Stimulated activated CD4-positive, alpha-beta T cell treated with anti-CD3 and anti-CD28 coated beads, Interleukin-4, amount 100 ng/mL, for 1 hour (primary cell): ENCODE data around the gene HCLS1.
"Not testable (repeated sequence)": the region's sequence is repeated elsewhere in the genome, so short reads cannot be mapped to it uniquely, and the experiment has no call there.

Source experiments
- DNase-seq: peaks from one replicate; pipeline ENCODE4 v3.0.0-alpha.2; 2020

HCLS1 gene

GRCh38 chr3:121654493-121655385 is 6.0 kb downstream of the HCLS1 start:
- DNase-seq, result no peak

- DNase-seq, result no peak
Observed at GRCh38 chr3:121651684-121652083, 9.0 kb downstream of the HCLS1 start.

DNA sequence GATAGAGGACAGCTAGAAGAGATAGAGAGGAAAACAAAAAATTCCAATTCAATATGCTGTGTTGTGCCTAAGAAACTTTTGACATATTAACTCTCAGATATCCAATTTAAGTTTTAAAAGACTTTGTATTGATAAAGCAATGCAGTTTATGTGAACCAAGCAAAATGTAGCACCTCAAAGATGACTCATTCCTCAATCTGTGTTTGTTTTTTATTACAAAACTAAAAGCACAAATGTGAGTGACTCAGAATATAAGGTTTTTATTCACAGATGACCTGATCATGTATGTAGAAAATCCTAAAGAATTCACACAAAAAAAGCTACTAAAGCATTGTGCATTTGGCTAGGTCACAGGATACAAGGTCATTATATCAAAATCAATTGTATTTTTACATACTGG is 11.1 kb downstream of the HCLS1 start:
- DNase-seq, result no peak

DNA sequence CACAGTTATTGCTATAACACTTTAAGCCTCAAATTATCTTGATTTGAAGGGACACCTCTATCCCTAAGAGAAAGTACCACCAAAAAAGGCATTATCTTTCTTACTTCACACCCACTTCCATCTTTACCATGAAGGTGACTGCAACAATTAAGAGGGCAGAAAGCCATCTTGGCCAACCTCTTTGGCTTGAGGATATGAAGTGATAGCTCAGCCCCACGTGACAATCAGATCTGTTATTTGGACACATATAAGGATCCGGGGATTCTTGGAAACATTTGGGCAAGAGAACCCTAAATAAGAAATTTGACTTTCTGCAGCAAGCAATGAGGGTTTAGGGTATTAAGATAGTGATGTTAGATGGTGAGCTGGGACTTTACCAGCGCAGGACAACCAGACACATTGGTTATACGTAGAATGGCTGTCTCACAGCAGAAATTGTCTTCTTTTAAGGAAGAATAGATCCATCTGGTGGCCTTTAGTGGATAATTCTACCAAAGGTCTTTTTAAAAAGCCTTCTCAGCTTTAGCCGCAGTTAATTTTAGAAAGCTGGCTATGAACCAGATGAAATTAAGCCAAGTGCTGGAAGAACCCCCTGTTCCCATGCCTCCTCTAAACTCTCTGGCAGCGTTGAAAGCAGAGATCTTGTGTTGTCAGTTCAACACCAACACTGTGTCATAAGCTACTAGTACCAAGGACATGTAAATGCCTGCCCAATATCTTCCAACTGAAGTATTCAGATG is 12.3 kb downstream of the HCLS1 start:
- no peak for DNase-seq

DNA sequence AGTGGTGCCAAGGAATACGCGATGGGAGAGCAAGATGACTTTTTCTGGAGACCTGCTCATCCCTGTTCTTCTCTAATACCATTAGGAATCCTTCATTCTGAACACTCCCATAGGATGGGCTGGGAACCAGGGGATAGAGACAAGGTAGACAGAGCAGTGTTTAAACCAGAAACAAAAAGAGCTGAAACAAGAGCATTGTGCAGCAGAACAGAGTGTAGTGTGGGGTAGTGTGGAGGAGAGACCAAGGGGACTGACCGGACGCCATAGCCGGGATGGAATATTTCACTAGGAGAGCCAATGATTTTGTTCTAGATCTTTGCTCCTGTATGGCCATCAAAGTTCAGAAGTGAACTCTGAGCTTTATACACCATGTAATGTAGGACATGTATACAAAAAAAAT is 15.6 kb downstream of the HCLS1 start:
- no peak for DNase-seq

GRCh38 chr3:121642601-121643314 is 17.9 kb downstream of the HCLS1 start:
- DNase-seq, result no peak

DNA sequence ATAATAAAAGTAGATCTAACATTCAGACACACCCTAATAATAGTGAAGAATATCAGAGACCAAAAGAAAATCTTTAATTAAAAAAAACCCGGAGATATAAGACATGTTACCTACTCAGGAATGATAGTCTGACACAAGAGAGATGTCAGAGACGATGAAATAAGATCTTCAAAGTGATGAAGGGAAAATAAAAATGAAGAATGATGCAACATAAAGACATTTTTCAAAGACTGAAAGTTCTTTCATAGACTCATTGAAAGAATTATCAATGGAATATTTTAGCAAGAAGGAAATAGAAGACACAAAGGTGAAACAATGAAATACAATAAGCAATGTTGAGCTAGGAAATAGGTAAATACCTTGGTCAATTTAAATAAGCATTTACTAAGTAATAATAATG is 19.6 kb downstream of the HCLS1 start:
- no peak for DNase-seq

DNA sequence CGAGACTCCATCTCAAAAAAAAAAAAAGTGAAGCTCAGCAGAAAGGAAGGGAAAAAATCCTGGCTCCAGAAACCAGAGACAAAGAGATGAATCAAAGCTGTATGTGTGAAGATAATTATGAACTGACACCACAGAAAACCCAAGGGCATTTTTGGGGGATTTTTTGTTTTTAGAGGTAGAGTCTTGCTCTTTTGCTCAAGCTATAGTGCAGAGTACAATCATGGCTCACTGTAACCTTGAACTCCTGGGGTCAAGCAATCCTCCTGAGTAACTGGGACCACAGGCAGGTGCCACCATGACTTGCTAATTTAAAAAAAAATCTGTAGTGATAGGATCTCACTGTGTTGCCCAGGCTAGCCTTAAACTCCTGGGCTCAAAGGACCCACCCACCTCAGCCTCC is 22.8 kb downstream of the HCLS1 start:
- DNase-seq, result no peak

- no peak for DNase-seq
Observed at GRCh38 chr3:121630355-121630754, 30.3 kb downstream of the HCLS1 start.

DNA sequence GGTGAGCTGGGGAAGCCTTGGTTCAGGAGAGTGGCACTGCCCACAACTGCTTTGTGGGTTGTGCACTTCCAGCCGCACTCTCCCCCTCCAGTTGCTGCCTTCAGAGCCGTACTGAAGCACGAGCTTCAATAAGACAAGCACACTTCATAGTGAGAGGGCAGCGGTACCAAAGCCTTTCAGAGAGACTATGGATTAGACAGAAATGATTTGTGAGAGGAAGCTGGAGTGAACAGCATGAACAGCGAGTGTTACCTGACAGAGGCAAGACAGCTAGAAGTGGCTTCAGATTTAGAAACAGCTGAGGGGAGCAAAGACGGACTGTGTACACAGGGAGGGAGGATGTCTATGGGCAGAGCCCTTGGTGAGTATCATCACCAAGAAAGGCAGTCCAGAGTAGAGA is 31.1 kb downstream of the HCLS1 start:
- DNase-seq, result no peak

GRCh38 chr3:121627622-121628021 is 33.1 kb downstream of the HCLS1 start:
- no peak for DNase-seq

DNA sequence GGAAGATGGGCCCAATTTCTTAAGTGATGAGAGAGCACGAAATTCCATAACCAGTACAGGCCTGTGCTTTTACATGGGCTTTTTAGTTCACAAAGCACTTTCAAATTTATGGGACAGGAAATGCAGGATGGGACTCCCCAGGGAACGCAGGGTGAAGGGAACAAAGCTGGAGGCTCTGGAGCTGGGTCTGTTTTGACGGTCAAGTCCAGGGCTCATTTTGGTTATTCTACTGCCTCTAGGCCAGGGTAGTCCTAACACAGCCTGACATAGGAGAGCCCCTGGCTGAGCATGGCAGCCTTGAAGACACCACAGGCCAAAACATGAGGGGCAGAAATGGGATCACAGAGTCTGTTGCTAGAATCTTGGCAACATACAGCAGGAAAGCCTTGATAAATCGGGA is 33.5 kb downstream of the HCLS1 start:
- no peak for DNase-seq

DNA sequence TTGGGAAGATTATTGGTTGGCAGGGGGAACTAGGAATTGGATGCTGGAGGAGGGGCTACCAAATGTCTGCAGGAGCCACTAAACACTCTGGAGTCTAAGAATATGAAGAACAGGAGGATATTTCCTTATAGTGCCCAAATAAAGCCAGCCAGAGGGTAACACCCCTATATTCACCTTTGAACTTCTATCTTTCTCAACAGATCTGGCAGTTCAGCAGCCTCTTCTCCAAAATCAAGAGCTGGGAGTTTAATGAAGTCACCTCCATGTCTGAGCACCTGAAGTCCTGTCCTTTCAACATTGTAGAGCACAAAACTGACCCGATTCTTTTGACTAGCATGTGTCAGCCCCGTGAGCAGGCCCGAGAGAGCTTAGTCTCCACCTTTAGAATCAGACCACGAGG is 34.2 kb downstream of the HCLS1 start:
- DNase-seq, result no peak

DNA sequence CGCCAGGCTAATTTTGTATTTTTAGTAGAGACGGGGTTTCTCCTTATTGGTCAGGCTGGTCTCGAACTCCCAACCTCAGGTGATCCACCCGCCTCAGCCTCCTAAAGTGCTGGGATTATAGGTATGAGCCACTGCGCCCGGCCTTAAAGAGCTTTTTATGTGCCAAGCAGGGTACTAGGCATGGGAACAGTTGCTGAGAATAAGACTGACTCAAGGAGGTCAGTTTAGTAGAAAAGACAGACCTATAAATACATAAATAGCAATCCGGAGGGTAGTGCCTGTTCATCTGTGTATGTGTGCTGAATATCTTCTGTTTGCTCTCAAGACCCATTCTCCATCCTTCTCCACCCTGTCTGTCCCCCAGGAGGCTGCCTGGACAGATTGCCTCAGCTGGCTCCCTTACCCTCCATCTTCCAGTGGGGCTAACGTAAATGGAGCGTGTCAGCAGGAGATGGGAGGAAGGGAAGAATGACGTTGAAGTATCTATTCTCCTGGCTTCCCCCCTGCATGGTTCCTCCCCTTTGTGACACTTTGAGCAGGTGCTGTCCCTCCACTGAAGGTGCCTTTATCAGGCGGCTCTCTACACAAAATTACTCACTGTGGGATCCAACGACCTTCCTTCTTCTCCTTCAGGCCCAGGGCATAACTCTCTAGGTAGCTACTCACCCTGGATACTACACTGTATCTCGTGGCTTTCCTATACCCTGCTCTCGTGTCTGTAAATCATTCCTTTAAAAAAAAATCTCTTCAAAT is 36.4 kb downstream of the HCLS1 start:
- no peak for DNase-seq

DNA sequence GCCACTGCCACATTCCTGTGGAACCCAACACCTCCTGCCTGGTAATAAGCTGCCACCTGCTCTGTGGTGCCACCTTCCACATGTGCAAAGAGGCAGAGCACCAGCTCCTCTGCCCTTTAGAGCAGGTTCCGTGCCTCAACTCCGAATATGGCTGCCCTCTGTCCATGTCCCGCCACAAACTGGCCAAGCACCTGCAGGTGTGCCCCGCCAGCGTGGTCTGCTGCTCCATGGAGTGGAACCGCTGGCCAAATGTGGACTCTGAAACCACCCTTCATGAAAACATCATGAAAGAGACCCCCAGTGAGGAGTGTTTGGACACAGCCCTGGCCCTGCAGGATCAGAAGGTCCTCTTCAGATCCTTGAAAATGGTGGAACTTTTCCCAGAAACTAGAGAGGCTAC is 39.2 kb downstream of the HCLS1 start:
- DNase-seq, result no peak

- no peak for DNase-seq
Observed at GRCh38 chr3:121619691-121620090, 41.0 kb downstream of the HCLS1 start.

GRCh38 chr3:121606106-121606505 is 54.6 kb downstream of the HCLS1 start:
- DNase-seq, result no peak

- no peak for DNase-seq
Observed at GRCh38 chr3:121604759-121605158, 55.9 kb downstream of the HCLS1 start.

DNA sequence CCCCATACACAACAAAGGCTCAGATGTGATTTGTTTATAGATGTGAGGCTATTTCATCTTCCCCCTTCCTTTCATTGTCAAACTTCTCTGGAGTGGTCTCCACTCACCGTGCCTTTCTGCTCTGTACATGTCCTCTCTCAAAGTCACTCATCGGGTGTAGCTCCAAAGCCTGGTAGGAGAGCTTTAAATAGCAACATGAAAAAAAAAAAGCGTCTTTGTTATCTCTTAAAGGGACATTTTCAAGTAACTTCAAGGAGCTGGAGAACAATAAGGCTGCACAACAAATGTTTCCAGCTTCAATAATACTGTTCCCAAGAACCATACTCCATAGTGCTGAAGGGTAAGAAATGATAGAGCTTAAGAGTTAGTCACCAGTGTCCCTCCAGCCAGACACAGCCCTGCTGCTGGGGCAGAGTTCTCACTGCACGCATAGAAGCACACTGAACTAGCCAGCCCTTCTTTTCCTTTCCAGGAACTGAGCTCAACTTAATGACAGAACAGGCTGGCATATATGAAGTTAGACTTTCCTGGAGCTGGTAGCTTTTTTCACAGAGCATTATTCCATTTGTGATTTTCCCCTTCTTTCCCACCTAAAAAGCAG is 59.4 kb downstream of the HCLS1 start:
- DNase-seq, result no peak

DNA sequence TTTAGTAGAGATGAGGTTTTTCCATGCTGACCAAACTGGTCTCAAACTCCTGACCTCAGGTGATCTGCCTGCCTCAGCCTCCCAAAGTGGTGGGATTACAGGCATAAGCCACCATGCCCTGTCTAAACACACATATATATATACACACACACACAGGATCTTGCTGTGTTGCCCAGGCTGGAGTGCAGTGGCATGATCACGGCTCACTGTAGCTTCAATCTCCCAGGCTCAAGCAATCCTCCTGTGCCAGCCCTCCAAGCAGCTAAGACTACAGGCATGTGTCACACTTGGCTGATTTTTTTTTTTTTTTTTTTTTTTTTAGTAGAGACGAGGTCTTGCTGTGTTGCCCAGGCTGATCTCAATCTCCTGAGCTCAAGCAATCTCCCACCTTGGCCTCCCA is 60.8 kb downstream of the HCLS1 start:
- not testable (repeated sequence) for DNase-seq

DNA sequence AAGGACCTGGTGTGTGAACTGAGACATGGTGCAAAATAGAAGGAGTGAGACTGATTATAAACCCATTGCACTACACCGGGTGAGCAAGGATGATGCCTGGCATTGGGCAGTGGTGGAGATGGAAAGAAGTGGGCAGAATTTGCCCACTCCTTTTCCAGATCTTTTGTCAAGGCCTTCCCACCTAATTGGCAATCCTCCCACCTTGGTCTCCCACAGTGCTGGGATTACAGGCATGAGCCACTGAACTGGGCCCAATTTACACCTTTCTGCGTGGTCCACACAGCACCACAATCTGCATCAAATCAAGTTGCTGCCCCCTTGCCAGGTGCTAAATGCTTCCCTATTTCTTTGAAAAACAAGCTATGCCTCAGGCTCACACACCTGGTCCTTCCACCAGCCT is 62.1 kb downstream of the HCLS1 start:
- no peak for DNase-seq

GRCh38 chr3:121595765-121596406 is 64.8 kb downstream of the HCLS1 start:
- no peak for DNase-seq
